NCI-H2196 (cell line): ENCODE results near the gene RAB17.

Experiments used
- DNase-seq: peaks from one replicate; lab custom pipeline; 2025; ENCODE audit not compliant: unreplicated experiment; lab: John Stamatoyannopoulos, UW

RAB17 gene

GRCh38 chr2:237581326-237581725 lies 9.2 kb downstream of the RAB17 start:
- DNase-seq: no peak

- DNase-seq: no peak
Observed at GRCh38 chr2:237577956-237578870, 12.3 kb downstream of the RAB17 start.

GRCh38 chr2:237577458-237577857 lies 13.1 kb downstream of the RAB17 start:
- DNase-seq: no peak

- no peak for DNase-seq
Observed at GRCh38 chr2:237576974-237577373, 13.6 kb downstream of the RAB17 start.

GRCh38 chr2:237575869-237576862 lies 14.4 kb downstream of the RAB17 start:
- no peak for DNase-seq

GRCh38 chr2:237574894-237575868 lies 15.4 kb downstream of the RAB17 start:
- no peak for DNase-seq

- DNase-seq: no peak
Observed at GRCh38 chr2:237574467-237574866, 16.1 kb downstream of the RAB17 start.

- DNase-seq: no peak
Observed at GRCh38 chr2:237573721-237574415, 16.7 kb downstream of the RAB17 start.

- no peak for DNase-seq
Observed at GRCh38 chr2:237572742-237573101, 17.8 kb downstream of the RAB17 start.

- peak; percentile 94 for DNase-seq
Observed at GRCh38 chr2:237572021-237572741, 18.4 kb downstream of the RAB17 start.

GRCh38 chr2:237571551-237571950 lies 19.0 kb downstream of the RAB17 start:
- no peak for DNase-seq

GRCh38 chr2:237570776-237571335 lies 19.7 kb downstream of the RAB17 start:
- no peak for DNase-seq

- no peak for DNase-seq
Observed at GRCh38 chr2:237569896-237570295, 20.6 kb downstream of the RAB17 start.

GRCh38 chr2:237569041-237569440 lies 21.5 kb downstream of the RAB17 start:
- DNase-seq: no peak

GRCh38 chr2:237568121-237568660 lies 22.3 kb downstream of the RAB17 start:
- no peak for DNase-seq

- no peak for DNase-seq
Observed at GRCh38 chr2:237567276-237568029, 23.1 kb downstream of the RAB17 start.

GRCh38 chr2:237566401-237567235 lies 23.9 kb downstream of the RAB17 start, which contains the start of gene PRLH:
Gene PRLH (plus strand): TSS chr2:237566574. CDS start chr2:237566574, 0 bp downstream.
- no peak for DNase-seq
